ENCODE results near the gene CHRM4.

The CHRM4 gene

DNA sequence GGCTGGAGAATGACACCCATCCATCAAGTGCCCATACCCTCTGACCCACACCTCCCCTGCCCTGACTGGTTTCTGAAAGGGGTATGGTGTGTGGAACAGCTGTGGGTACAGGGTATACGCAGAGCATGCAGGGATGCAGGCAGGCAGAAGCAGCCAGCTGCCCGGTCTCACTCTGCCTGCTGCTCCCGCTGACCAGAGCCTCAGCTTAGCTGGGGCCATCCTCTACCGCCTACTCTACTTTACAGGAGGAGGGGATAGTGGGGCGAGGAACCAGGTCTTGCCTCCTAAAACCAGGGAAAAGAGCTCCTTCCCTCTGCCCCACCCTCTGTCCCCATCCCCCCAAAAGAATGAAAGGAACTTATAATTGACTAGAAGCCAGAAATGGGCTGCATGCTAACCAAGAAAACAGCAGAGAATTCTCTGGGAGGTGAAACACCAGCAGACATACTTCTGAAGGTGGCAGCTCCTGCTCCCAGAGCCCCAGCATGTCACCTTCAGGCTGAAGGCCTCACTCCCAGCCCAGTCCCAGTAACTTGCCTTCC lies 13.0 kb upstream of the CHRM4 start:
- DNase-seq, result no peak

DNA sequence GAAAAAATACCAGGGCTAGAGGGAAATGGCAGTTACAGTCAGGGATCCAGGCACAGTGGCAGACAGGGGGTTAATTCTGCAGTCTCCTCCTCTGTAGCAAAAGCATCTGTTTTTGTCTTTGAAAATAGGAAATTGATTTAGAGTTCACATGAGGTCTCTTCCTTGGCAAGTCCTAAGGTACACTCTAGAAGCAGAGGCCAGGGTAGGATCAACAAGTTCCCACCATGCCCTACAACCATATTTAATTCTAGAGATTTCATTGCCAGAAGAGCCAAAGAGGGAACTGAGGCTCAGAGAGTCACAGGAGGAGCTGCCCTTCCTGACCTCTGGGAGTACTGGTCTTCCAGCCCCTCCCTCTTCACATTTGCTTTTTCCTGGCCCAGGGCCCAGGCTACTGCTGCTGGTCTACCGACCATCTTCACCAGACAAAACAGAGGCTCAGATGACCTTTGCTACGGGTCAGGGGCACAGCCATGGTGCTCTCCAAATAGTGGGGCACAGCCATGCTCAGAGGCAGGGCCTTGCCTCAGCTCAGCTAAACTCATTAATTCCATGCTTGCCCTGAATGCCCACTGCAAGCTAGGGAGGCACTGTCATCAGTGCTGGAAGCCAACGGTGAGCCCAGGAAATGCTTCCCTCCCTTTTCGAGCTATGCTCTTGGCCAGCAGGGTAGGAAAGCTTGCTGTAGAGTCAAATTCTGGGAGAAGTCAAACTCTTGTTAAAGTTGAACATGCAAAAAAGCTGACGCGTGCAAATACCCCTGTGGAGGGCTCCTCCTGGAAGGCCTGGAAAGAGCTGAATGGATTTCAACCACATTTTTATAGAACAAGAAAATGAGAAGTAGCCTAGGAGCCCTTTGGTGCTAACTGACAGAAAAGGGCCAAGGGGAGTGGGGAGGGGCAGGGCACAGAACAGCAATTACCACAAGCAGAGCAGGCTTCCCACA lies 11.7 kb upstream of the CHRM4 start:
- no peak for DNase-seq

DNA sequence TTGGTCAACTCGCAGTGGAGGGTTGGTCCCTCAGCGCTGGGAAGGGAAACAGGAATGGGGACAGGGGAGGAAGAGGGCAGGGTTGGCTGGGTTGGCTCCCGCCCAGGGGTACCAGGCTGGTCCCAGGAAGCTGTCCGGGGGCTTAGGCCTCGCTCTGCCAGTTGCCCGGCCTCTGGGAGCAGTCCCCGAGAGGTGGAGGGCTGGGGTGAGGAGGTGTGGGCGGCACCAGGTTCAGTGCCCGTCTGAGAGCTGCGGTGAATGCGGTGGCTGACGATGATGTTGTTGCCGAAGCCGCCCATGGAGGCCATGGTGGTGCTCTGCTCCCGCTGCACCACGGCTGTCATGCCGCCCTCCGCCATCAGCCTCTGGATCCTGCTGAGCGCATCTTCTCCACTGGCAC lies 6.0 kb upstream of the CHRM4 start:
- DNase-seq, result no peak

GRCh38 chr11:46393759-46394158 lies 2.2 kb upstream of the CHRM4 start:
- no peak for DNase-seq

DNA sequence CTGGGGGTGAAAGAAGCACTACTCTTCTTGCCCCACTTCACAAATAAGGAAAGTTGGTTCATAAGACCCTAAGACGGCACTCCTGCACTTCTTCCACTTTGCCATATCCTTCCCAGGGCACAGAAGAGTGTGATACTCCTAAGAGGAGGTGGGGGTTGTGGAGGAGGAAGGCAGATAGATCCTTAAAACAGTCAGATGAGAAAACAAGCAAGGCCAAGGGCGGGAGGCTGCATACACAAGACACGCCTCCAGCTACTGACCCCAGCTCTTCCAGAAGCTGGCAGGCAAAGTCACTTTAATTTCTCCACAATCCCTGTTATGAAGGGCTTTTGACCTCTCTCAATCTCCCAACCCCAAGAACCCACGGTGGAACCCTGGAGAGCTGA lies 1.6 kb upstream of the CHRM4 start:
- DNase-seq, result no peak

DNA sequence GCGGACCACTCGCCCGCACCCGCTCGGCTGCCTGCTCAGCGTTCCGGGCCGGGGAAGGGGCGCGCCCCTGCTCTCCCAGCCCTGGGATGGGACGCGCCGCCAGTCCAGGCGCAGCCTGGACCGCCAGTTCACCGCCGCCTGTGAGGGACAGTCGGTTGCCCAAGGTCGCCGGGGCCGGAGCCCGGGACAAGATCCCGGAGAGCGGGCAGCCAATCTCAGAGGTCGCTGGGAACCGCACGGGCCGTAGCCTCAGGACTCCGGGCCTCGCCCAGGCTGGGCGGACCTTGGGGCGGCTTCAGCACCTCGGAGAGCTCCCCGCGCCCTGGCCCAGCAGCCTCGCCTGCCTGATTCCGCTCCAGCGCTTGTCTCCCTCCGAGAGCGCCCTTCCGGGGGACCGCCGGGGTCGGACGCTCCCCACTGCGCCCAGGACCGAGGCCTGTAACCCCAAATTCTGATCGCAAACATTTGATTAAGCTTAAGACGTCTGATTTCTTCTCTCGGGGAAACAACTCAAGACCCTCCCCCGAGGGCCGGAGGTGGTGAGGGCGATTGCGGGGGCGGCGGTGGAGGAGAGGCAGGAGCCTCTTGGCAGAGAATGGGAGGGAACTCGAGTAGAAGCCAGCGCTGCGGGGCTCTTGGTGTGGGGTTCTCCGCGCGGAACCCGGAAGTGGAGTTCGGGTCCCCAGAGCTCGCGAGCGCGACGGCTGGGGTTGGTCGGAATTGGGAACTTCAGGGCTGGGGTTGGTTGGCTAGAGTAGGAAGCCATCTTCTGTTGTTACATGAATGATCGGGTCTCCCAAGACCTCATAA lies 1.1 kb upstream of the CHRM4 start:
- peak in 41 of 56 donors; percentile 17 to 76 (median 49) for DNase-seq

GRCh38 chr11:46391186-46391577 lies 394 bp downstream of the CHRM4 start:
- no peak for DNase-seq

DNA sequence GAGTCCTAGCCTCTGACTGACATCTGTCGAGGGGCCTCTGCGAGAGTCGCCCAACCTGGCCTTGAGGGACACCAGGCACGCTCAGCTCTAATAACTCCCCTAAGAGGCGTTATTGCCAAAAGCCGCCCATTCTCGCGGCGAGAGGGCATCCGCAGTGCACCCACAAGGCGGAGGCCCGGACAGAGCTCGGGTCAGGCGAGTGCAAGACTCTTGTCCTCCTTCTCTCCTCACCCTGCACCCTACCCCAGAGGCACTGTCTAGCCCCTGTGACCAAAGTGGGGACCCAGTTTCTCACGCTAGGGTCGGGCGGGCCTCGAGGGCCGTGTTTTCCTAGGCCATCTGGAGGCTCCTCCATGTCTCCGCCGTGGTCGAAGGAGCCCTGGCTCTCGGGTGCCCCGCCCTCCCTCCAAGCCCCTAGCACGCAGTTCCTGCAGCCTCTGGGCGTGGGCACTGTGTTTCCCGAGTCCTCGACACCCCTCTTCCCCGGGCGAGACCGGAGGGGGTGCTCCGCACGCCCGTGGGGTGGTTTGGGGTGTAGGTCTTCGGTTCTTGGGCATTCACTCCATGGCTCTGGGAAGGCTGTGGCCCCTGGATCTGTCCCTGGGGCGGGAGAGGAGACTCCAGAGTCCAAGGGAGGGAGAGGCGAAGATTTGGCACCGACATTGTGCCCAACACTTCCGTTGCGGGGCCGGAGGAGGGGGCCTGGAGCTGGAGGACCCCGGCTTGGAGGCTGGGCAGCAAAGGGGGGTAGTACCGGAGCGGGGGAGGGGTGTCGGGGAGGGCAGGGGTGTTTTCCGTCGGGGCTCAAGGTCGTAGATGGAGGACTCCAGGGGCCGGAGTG lies 1.0 kb downstream of the CHRM4 start:
- DNase-seq, result no peak

DNA sequence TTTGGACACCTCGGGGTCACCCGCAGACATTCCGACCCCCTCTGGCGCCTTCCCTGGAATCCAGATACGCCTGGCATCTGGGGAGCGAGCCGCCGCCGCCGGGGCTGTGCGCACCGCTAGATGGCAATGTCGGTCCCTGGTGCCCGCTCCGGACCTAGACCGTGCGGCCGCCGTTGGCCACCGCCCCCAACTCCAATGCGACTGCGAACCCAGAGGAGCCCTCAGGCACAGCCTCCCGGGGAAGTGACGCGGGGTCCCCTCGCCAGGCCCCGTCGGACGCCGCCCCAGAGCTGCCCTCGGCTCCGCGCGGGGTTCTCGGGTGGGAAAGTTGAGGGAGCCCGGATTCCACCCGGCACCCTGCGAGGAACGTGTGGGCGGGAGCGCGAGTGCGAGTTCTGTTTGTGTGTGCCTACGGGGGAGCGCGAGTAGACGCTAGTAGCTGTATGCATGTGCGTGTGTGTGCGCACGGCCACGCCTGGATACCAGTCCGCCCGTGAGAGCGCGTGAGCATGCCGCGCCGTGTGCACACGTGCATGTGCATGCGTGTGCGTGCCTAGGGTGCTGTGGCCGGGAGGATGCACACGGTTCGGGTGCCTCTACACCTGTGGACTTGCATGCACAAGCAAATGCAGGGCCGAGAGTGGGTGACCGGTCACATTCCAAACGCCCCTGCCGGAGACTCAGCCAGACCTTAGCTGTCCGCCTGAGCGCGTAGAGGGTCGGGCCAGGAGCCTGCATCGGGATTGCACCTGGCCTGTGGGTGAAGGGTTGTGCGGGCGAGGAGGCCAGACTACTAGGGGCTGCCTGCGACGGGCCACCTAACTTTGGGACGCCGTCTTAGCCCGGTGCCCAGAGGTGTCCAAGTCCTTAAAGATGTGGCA lies 1.9 kb downstream of the CHRM4 start:
- peak in 43 of 56 donors; percentile 15 to 78 (median 48) for DNase-seq

DNA sequence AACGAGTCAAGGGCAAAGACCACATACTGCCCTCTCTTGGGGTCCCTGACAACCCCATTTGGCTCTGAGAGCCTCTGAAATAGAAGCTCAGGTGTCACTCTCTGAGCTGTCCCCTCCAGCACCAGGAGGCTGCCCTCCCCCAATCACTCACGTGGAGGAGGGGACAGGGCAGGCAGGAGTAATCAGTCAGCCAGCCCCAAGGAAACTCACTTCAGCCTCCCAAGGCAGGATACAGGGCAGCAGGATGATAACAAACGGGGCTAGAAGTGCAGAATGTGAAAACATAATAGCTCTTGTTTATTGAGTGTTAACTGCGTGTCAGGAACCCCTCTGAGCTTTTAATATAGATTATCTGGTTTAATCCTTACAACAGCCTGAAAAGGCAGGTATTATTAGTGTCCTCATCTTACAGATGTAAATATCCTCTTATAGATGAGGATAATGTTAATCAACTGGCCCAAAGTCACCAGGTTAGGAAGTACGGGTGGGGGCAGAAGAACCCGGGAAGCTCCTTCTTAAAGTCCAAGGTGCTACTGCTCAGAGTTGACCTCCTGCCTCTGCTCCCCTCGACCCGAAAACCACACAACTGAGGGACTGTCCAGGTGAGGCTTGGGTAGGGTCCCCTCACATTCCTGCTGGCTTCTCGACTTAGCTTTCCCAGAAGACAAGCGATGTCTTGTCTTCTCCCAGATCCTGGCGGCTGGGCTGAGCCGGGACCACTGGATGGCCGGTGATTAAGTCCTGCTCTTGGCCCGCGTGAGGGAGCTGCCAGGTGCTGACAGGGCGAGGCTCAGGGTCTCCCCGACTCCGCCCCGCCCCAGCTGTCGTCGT lies 2.7 kb downstream of the CHRM4 start:
- no peak for DNase-seq

DNA sequence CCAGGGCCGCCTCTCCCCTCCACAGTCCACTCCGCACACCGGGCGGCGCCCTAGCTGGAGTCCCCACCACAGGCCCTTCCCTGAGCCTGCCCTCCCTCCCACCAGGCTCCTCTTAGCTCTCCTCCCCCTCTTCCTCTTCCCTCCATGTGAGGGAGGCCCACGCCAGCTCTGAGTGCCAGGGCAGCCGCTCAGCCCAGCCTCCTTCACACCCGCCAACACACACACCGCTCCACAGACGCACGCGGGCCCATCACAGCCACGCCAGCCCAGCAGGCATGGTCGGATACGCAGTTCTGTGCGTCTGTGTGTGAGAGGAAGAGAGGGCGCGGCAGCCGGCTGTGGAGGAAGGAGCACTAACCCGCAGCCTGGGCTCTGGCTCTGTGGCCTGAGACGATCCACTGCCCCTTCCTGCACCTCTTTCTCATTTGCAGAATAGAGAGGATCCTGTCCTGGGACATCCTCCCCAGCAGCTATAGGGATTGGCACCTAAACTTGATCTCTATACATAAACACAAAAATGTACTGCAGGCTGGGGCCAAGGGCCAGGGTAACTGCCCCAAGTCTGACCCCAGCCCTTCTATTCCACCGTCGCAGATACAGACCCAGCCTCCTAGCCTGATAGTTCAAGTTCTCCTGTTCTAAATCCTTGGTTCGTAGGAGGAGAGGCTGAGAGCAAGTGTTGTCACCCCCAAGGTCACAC lies 3.5 kb downstream of the CHRM4 start:
- DNase-seq, result peak in 16 of 56 donors; percentile 14 to 69 (median 32)

DNA sequence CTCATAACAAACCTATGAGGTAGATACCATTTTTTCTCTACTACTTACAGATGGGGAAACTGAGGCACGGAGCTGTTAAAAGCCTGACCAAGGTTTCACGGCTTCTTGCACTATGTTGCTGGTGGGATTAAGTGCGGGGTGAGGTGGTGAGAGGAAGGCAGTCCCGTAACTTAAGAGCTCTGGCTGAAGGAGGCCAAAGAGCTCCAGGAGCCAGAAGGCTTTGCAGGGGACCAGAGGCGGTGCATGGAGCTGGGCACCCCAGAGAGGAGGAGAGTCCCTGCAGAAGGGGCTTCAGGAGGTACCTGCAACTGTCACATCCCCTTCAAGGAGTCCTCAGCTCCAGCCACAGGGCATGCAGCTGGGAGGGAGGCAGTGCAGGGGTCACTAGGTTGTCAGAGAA lies 4.1 kb downstream of the CHRM4 start:
- DNase-seq, result no peak

- DNase-seq, result no peak
Measured at GRCh38 chr11:46386674-46387073, 4.9 kb downstream of the CHRM4 start.

- DNase-seq, result no peak
Measured at GRCh38 chr11:46386005-46386578, 5.5 kb downstream of the CHRM4 start.

GRCh38 chr11:46385169-46386004 lies 6.2 kb downstream of the CHRM4 start:
- no peak for DNase-seq

- no peak for DNase-seq
Measured at GRCh38 chr11:46383974-46384701, 7.4 kb downstream of the CHRM4 start.

- DNase-seq, result no peak
Measured at GRCh38 chr11:46383404-46383758, 8.2 kb downstream of the CHRM4 start.

Data from amygdala (tissue), 56 donors.